GM12874 (cell line): ENCODE results near the gene FRMD4A.

Experiments used
- TF ChIP-seq, protein P1 (sequence below): IDR thresholded peaks from 2 replicates; pipeline ENCODE4 v1.5.1; 2011; ENCODE audit warnings: low read depth, mild to moderate bottlenecking, control low read depth, low read length, moderate library complexity; ENCODE audit not compliant: insufficient read depth

FRMD4A gene

DNA sequence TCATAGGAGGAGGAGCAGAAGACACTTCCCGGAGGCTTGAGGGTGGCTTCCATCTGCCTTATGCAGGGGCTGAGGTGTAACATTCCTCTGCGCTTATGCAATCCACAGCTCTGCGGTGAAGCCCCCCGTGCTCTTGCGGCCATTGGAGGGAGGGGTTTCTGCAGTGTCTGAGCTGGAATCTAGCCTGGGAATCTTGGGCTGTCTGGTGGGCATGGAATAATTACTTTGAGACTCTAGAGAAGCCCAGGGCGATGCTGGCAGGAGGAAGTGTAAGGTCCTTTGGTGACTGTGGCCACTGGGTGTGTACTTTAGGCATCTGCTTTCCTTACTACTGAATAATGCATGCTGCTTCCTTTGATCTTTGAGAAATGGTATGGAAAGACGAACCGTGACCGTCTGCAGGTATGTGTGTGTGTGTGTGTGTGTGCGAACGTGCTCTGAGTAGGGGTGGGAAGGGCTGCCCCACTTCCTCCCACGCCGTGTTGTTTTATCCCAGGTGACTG is 563.0 kb downstream of the FRMD4A start:
- TF ChIP-seq, protein P1, sequence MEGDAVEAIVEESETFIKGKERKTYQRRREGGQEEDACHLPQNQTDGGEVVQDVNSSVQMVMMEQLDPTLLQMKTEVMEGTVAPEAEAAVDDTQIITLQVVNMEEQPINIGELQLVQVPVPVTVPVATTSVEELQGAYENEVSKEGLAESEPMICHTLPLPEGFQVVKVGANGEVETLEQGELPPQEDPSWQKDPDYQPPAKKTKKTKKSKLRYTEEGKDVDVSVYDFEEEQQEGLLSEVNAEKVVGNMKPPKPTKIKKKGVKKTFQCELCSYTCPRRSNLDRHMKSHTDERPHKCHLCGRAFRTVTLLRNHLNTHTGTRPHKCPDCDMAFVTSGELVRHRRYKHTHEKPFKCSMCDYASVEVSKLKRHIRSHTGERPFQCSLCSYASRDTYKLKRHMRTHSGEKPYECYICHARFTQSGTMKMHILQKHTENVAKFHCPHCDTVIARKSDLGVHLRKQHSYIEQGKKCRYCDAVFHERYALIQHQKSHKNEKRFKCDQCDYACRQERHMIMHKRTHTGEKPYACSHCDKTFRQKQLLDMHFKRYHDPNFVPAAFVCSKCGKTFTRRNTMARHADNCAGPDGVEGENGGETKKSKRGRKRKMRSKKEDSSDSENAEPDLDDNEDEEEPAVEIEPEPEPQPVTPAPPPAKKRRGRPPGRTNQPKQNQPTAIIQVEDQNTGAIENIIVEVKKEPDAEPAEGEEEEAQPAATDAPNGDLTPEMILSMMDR, result no peak

DNA sequence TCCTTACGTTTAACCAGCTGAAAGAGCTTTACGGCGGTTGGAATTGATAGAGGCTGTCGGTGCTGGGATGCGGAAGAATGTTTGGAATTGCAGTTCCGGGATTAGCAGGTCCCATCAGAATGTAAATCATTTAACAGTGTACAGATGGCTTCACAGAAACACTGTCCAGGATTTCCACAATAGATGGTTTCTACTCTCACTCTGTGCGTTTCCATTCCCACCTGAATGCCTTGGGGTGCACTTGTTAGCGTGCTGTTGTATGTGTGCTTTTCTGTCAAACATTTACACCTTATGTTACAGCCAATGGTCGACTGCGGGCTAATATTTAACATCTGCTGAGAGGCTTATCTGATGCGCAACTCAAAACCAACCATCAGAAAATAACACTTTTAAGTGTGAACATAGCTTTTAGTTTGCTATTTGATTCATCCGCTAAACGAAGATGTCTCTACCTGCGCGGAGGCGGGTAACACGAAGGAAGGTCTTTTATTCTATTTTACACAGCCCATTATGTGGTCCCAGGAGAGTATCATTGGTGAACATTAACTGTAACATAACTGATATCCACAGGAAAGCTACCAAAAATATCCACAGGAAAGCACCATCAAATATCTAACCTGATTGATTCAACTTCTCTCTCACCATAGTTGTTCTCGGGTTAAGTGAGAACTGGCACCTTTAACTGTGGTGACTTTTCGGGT is 564.9 kb downstream of the FRMD4A start:
- TF ChIP-seq, protein P1, result no peak

DNA sequence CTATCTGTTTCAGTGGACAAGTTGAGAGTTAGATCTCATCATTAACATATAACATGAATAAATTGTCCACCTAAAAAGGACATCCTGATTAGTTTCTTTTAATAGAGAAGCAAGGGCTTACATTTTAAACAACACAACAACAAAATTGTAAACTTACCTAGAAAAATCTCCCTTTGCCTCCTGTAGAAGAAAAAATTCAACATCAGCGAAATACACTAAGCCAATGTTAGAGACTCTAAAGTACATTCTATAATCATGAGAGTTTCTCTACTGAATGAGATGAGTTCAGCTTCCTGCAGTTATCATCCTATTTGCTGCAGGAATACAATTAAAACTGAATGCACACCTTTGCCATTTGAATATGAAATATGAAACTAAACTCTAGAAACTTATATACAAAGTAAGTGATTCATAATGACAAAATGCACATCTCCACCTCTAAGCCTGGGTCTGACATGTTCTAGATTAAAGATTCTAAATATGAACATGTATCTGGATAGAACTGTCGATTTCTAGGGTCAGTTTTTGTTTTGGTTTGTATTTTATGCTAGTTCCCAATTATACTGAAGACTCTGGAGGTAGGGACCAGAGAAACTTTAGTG is 569.1 kb downstream of the FRMD4A start:
- TF ChIP-seq, protein P1, result no peak

DNA sequence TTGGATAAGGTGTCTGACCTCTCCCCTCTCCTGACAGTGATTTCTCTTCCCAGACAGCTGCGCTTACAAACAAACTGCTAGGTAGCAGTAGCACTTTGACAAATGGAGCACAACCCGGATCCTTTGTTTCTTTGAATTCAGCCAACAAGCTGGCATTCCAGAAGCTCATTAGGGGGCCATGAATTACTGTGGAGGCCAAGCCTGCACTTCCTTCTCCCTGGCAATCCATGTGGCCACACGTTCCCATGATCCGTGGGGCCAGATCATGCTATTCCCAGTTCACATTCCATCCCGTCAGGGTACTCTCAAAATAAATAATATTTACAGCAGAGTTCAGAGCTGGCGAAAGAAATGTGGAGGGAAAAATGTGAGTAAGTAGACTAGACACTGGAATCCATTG is 571.6 kb downstream of the FRMD4A start:
- TF ChIP-seq, protein P1, result no peak

DNA sequence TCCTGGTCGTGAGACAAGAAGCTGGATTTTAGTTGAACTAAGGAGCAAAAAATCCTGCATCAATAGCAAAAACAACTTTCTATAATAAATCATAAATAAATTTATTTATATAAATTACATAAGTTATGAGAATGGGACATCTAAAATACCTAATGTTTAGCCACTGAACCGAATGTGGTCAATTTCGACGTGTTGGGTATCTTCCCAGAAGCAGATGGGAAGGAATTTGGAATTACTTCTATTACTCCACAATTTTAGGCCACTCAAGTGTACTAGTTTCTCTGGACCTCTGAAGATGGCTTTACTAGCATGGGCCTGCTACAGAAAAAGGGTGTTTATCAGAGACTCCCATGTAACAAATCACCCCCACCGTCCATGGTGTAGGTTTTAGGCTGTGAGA is 572.0 kb downstream of the FRMD4A start:
- TF ChIP-seq, protein P1, result no peak

DNA sequence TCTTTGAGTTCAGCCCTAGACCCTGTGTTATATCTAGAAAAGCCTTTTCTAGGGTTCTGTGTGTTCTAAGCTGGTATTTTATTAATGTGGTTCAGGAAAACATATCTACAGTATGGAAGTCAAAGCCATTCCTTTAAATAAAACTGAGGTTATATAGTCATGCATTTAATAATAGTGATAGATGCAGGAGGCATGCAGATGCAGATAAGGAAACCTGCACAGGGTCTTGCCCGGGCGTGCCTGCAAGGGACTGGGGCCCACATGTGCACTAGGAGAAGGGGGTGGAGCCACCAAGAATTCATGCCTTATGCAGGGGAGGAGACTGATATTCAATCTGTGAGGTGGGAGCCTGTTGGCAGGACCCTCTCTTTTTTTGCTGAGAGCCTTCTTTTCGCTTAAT is 572.4 kb downstream of the FRMD4A start:
- TF ChIP-seq, protein P1, result no peak

DNA sequence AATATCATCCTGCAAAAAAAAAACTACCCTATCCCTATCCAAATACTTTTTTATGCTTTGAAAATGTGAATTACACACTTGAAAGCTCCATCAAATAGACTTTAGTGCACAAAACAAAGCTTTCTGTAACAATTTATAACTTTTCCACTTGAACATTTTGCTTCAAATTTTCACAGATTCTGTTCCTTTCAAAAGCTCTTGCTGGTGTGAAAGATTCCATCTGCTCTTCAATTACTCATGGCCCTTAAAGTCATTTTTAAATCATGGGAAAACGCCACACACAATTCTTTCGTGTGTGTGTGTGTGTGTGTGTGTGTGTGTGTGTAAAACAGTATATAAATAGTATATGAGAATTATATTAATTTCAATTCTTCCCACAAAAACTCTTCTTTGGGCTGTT is 576.4 kb downstream of the FRMD4A start:
- TF ChIP-seq, protein P1, result no peak
